Osteoblast (primary cell): ENCODE results near the gene ALG14. TPM values are rescaled to one million over a fixed set of nuclear protein-coding genes. Genes with fewer than 3 reads are reported as not detected.

ENCODE experiments used
- DNase-seq: peaks from one replicate; pipeline ENCODE4 v3.0.0; 2011; ENCODE audit warnings: low spot score, mixed read lengths; ENCODE audit not compliant: insufficient read length; ENCODE audit errors: missing footprints
- H2AFZ ChIP-seq: 2 replicates; pipeline ENCODE4 v1.6.0; 2011; ENCODE audit warnings: mild to moderate bottlenecking, low read length
- H3K27ac ChIP-seq: 2 replicates; pipeline ENCODE4 v1.5.1; 2011; ENCODE audit warnings: mild to moderate bottlenecking, low read depth, low read length, moderate library complexity
- H3K27me3 ChIP-seq: 2 replicates; pipeline ENCODE4 v1.6.0; 2012; ENCODE audit warnings: mild to moderate bottlenecking, control low read depth, inconsistent platforms, low read length, moderate library complexity; ENCODE audit not compliant: insufficient read depth
- H3K36me3 ChIP-seq: 2 replicates; pipeline ENCODE4 v1.5.1; 2011; ENCODE audit warnings: mild to moderate bottlenecking, low read length, control low read depth, moderate library complexity; ENCODE audit not compliant: insufficient read depth
- H3K4me1 ChIP-seq: 2 replicates; pipeline ENCODE4 v1.5.1; 2011; ENCODE audit warnings: mild to moderate bottlenecking, low read length, control low read depth, moderate library complexity; ENCODE audit not compliant: insufficient read depth
- H3K4me2 ChIP-seq: 2 replicates; pipeline ENCODE4 v1.6.0; 2011; ENCODE audit warnings: mild to moderate bottlenecking, low read length; ENCODE audit not compliant: insufficient read depth
- H3K4me3 ChIP-seq: fragments of 200-600 bp; sonication (generic); 3 replicates; pipeline ENCODE4 v1.5.1; 2012; ENCODE audit warnings: mild to moderate bottlenecking, low read length, inconsistent platforms; ENCODE audit not compliant: insufficient read depth
- H3K79me2 ChIP-seq: 2 replicates; pipeline ENCODE4 v1.6.0; 2012; ENCODE audit warnings: mild to moderate bottlenecking, low read length, control low read depth, inconsistent platforms; ENCODE audit not compliant: insufficient read depth
- H3K9me3 ChIP-seq: 2 replicates; pipeline ENCODE4 v1.5.1; 2011; ENCODE audit warnings: low read depth, low read length, control low read depth
- H4K20me1 ChIP-seq: 2 replicates; pipeline ENCODE4 v1.6.0; 2012; ENCODE audit warnings: mild to moderate bottlenecking, low read length, control low read depth; ENCODE audit not compliant: insufficient read depth
- total RNA-seq: library from RNA; depleted of rRNA; stranded (reverse); fragments of >200 nt; gene quantifications from 2 replicates; pipeline ENCODE4 v1.2.3, GENCODE V29; 2012
- TF ChIP-seq, protein P1 (sequence below): IDR thresholded peaks from 2 replicates; pipeline ENCODE4 v1.5.1; 2011; ENCODE audit warnings: mild to moderate bottlenecking, low read depth, low read length, moderate library complexity; ENCODE audit errors: extremely low read depth

ALG14 gene
- total RNA-seq, 1 donor, result 1.4 TPM

DNA sequence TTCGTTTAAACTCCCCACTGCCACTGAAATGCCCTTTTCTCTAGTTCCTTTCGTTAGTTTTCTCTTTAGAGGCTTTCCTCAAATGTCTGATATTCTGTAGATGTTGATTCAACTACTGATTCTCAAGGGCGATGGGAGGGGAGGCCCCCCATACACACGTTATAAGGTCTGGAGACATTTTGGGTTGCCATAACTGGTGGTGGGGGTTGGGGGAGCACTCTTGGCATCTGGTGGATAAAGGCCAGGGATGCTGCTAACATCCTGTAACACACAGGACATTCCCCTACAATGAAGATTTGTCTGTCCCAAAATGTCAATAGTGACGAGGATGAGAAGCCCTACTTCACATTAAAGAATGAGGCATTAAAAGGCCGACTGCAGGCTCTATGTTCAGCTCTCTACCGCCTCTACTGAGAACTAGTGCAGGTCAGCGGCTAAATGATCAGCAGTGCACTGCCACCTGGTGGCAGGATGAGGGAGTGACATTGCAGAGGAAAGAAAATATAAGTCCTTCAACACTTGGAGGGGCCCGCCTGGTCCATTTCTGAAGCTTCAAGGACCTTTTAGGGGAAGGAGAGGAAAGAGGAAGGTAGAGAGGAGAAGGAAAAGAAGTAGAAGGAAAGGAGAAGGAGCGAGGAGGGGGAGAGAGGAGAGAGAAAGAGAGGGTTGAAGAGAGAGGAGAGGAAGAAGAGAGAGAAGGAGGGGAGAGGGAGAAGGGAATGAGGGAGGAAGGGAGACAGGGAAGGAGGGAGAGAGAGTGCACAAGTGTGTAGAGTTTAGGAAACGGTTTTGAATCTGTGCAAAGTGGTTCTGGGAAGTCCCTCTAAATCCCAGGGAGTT lies 29.4 kb downstream of the ALG14 start:
- peaks cover 17% of the 10 kb centered on the region for H3K4me1 ChIP-seq

DNA sequence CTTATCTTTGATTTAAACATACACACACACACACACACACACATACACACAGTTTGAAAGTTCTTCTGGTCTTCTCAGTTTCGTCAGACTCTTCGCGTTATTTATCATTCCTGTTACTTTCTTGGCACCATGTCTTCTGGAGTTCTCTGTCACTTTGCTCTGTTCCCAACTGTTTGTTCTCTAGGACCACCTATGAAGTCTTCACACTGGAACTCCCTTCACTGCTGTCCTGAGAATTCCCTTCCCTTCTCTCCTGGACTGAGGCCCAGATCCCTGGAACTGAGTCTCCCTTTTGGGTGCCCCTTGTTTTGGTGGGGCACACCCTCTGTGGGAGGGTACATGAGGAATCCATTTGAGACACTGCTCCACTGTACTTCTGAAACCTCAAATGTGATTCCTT lies 30.5 kb downstream of the ALG14 start:
- peak; percentile 19 for DNase-seq
- peak overlapping the region; percentile 24 for H3K4me2 ChIP-seq
- H3K4me3 ChIP-seq, result peak overlapping the region; percentile 33

More for the DNA sequence above, 29.4 kb downstream of the ALG14 start:
- no peaks in the 10 kb centered on the region for H4K20me1 ChIP-seq
- TF ChIP-seq, protein P1, sequence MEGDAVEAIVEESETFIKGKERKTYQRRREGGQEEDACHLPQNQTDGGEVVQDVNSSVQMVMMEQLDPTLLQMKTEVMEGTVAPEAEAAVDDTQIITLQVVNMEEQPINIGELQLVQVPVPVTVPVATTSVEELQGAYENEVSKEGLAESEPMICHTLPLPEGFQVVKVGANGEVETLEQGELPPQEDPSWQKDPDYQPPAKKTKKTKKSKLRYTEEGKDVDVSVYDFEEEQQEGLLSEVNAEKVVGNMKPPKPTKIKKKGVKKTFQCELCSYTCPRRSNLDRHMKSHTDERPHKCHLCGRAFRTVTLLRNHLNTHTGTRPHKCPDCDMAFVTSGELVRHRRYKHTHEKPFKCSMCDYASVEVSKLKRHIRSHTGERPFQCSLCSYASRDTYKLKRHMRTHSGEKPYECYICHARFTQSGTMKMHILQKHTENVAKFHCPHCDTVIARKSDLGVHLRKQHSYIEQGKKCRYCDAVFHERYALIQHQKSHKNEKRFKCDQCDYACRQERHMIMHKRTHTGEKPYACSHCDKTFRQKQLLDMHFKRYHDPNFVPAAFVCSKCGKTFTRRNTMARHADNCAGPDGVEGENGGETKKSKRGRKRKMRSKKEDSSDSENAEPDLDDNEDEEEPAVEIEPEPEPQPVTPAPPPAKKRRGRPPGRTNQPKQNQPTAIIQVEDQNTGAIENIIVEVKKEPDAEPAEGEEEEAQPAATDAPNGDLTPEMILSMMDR, result peak; percentile 100
- H2AFZ ChIP-seq, result peak overlapping the region; percentile 54
- no peaks in the 10 kb centered on the region for H3K27me3 ChIP-seq
- H3K27ac ChIP-seq, result no peak overlapping the region
- H3K4me3 ChIP-seq, result no peak overlapping the region
- peak; percentile 73 for DNase-seq
- H3K4me2 ChIP-seq, result peak overlapping the region; percentile 58
- H3K9me3 ChIP-seq, result no peaks in the 10 kb centered on the region
- no peaks in the 10 kb centered on the region for H3K79me2 ChIP-seq
- no peaks in the 10 kb centered on the region for H3K36me3 ChIP-seq

DNA sequence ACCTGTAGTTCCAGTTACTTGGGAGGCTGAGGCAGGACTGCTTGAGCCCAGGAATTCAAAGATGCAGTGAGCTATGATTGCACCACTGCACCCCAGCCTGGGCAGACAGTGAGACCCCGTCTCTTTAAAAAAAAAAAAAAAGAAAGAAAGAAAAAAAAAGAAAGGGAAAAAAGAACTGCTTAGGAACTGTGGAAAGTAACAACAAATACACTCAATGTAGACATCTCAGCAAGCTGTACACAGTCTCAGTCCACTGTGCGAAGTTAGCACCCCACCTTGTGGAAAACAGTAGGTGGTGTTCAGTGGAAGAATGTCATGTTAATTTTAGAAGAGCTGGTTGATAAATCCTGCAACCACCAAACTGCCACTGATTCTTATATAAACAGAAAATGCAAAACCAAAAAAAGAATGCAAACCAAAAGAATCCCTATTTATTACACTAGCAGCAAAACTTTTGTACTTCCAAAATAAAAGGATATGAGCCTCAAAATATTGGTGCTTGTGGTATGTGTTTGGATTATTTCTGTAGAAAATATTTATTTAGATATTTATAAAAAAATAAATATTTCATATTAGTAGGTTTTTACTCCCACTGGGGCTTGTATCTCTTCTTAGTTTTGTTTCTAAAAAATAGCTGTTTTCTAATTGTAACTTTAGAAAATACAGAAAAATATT lies 31.1 kb downstream of the ALG14 start:
- Histone ChIP-seq H3K4me2 (no peak overlapping the region), H3K27ac (no peak overlapping the region), H3K4me3 (no peak overlapping the region), H2AFZ (no peak overlapping the region), H4K20me1 (no peaks in the 10 kb centered on the region), H3K79me2 (no peaks in the 10 kb centered on the region), H3K36me3 (no peaks in the 10 kb centered on the region), H3K4me1 (peaks cover 17% of the 10 kb centered on the region), H3K27me3 (no peaks in the 10 kb centered on the region), H3K9me3 (no peaks in the 10 kb centered on the region)
- TF ChIP-seq, protein P1, result peak; percentile 90
- DNase-seq, result peak; percentile 74

More for the DNA sequence above, 30.5 kb downstream of the ALG14 start:
- Histone ChIP-seq H3K79me2 (no peaks in the 10 kb centered on the region), H3K36me3 (no peaks in the 10 kb centered on the region), H3K4me1 (peaks cover 17% of the 10 kb centered on the region), H4K20me1 (no peaks in the 10 kb centered on the region), H3K9me3 (no peaks in the 10 kb centered on the region), H3K27ac (no peak overlapping the region), H3K27me3 (no peaks in the 10 kb centered on the region), H2AFZ (peak overlapping the region; percentile 80)
- TF ChIP-seq, protein P1, result no peak

DNA sequence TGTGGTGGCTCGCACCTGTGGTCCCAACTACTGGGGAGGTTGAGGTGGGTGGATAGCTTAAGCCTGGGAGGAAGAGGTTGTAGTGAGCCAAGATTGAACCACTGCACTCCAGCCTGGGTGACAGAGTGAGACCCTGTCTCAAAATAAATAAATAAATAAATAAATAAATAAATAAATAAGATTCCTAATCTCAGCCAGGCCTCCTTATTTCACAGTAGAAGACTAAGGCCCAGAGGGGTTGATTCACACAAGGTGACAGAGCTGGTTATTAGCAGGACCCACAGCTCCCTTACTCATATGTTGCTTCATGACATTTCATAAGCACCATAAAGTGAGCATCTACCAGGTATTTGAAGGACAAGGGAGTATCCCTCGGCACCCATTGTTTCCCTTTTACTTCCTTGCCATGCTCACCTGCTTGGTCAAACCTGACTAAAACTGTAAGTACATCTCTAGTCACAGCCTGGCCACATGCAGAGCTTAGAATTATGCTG lies 32.7 kb downstream of the ALG14 start:
- TF ChIP-seq, protein P1, result no peak
- no peak for DNase-seq
- H3K27ac ChIP-seq, result no peak overlapping the region
- H3K9me3 ChIP-seq, result no peaks in the 10 kb centered on the region
- H3K79me2 ChIP-seq, result no peaks in the 10 kb centered on the region
- H3K36me3 ChIP-seq, result no peaks in the 10 kb centered on the region
- H3K4me1 ChIP-seq, result peaks cover 26% of the 10 kb centered on the region
- H3K4me3 ChIP-seq, result no peak overlapping the region
- no peaks in the 10 kb centered on the region for H3K27me3 ChIP-seq
- H2AFZ ChIP-seq, result no peak overlapping the region
- no peaks in the 10 kb centered on the region for H4K20me1 ChIP-seq
- no peak overlapping the region for H3K4me2 ChIP-seq
